ENCODE results near the gene PDPK1.

Gene PDPK1

GRCh38 chr16:2513405-2514332, 24.2 kb upstream of the PDPK1 start, which contains the start of gene ATP6V0C:
Gene ATP6V0C, plus strand, starts transcription at chr16:2513952. Its CDS starts 152 bp downstream, at chr16:2514104.
- TF ChIP-seq GATA2 (IDR thresholded peaks at IDR 0.05; ENCODE audit: low read depth, low read length) (no peak), GATA3 (IDR thresholded peaks at IDR 0.05; ENCODE audit: low read depth, low read length) (no peak)

GRCh38 chr16:2514333-2515179, 23.3 kb upstream of the PDPK1 start:
- TF ChIP-seq GATA2 (IDR thresholded peaks at IDR 0.05; ENCODE audit: low read depth, low read length), result no peak
- TF ChIP-seq GATA3 (IDR thresholded peaks at IDR 0.05; ENCODE audit: low read depth, low read length), result no peak

GRCh38 chr16:2515180-2515851, 22.5 kb upstream of the PDPK1 start:
- TF ChIP-seq GATA3 (IDR thresholded peaks at IDR 0.05; ENCODE audit: low read depth, low read length) (no peak), GATA2 (IDR thresholded peaks at IDR 0.05; ENCODE audit: low read depth, low read length) (no peak)

- TF ChIP-seq GATA2 (IDR thresholded peaks at IDR 0.05; ENCODE audit: low read depth, low read length), result no peak
- no peak for TF ChIP-seq GATA3 (IDR thresholded peaks at IDR 0.05; ENCODE audit: low read depth, low read length)
Observed at GRCh38 chr16:2516391-2517240, 21.2 kb upstream of the PDPK1 start.

- TF ChIP-seq GATA2 (IDR thresholded peaks at IDR 0.05; ENCODE audit: low read depth, low read length) (no peak), GATA3 (IDR thresholded peaks at IDR 0.05; ENCODE audit: low read depth, low read length) (no peak)
Observed at GRCh38 chr16:2517954-2518605, 19.7 kb upstream of the PDPK1 start.

- TF ChIP-seq GATA2 (IDR thresholded peaks at IDR 0.05; ENCODE audit: low read depth, low read length), result no peak
- no peak for TF ChIP-seq GATA3 (IDR thresholded peaks at IDR 0.05; ENCODE audit: low read depth, low read length)
Observed at GRCh38 chr16:2518823-2519710, 18.8 kb upstream of the PDPK1 start.

GRCh38 chr16:2519711-2520080, 18.1 kb upstream of the PDPK1 start:
- TF ChIP-seq GATA2 (IDR thresholded peaks at IDR 0.05; ENCODE audit: low read depth, low read length) (no peak), GATA3 (IDR thresholded peaks at IDR 0.05; ENCODE audit: low read depth, low read length) (no peak)

- TF ChIP-seq GATA3 (IDR thresholded peaks at IDR 0.05; ENCODE audit: low read depth, low read length) (no peak), GATA2 (IDR thresholded peaks at IDR 0.05; ENCODE audit: low read depth, low read length) (no peak)
Observed at GRCh38 chr16:2520097-2520783, 17.6 kb upstream of the PDPK1 start, which contains the start of gene AMDHD2. Gene AMDHD2, plus strand, starts transcription at chr16:2520371. Its CDS starts 88 bp downstream, at chr16:2520459.

GRCh38 chr16:2520784-2521531, 16.9 kb upstream of the PDPK1 start:
- TF ChIP-seq GATA2 (IDR thresholded peaks at IDR 0.05; ENCODE audit: low read depth, low read length), result no peak
- no peak for TF ChIP-seq GATA3 (IDR thresholded peaks at IDR 0.05; ENCODE audit: low read depth, low read length)

- TF ChIP-seq GATA3 (IDR thresholded peaks at IDR 0.05; ENCODE audit: low read depth, low read length) (no peak), GATA2 (IDR thresholded peaks at IDR 0.05; ENCODE audit: low read depth, low read length) (no peak)
Observed at GRCh38 chr16:2523801-2524231, 14.0 kb upstream of the PDPK1 start.

All from SH-SY5Y (cell line).